Pancreas (tissue), 10 donors: Measurements from ENCODE around the gene ITGB5. TPM values are rescaled to one million over a fixed set of nuclear protein-coding genes. Genes with fewer than 3 reads are reported as not detected.

Source experiments
- ATAC-seq, 4 donors: fragments of 200-7000 bp; cut with Tn5 transposase; one replicate each; pipeline versions ENCODE4 v1.8.0 to v1.9.1; 2020; ENCODE audit warnings: mild to moderate bottlenecking in 4 of 4, moderate library complexity in 4 of 4
- DNase-seq, 6 donors: peaks; one replicate each; pipeline ENCODE4 v3.0.0-alpha.2; 2020
- FAIRE-seq: peaks from 2 replicates; lab custom pipeline; 2012; peaks lifted over from hg19 to GRCh38; lab: Jason Lieb, UNC
- H3K27ac ChIP-seq, 4 donors: fragments of 200-600 bp; sonication (generic); 1 replicate in 3 of 4; 2 replicates in 1 of 4; pipeline versions ENCODE4 v1.5.0 to v1.8.0; 2020
- H3K27me3 ChIP-seq, 4 donors: fragments of 200-600 bp; one replicate each; pipeline ENCODE4 v1.8.0; 2021
- H3K36me3 ChIP-seq, 3 donors: fragments of 200-600 bp; sonication (generic) in 1 of 3; one replicate each; pipeline versions ENCODE4 v1.5.0 to v1.8.0; 2020 to 2021
- H3K4me1 ChIP-seq, 3 donors: fragments of 200-600 bp; one replicate each; pipeline ENCODE4 v1.8.0; 2021
- H3K4me3 ChIP-seq, 4 donors: fragments of 200-600 bp; sonication (generic) in 2 of 4; one replicate each; pipeline versions ENCODE4 v1.5.0 to v1.8.0; 2020 to 2021
- H3K9me3 ChIP-seq, 4 donors: fragments of 200-600 bp; one replicate each; pipeline ENCODE4 v1.8.0; 2021
- WGBS, 2 donors: extraction: QIAGEN DNeasy Blood & Tissue Kit; methylation state at CpG; one replicate each; pipeline ENCODE4 v1.1.7; 2013; 5-methylcytosine and 5-hydroxymethylcytosine counted together
- intact Hi-C, 3 donors: fragments of 100-400 bp; cut with DNase I; formaldehyde crosslinking; loops; one replicate each; pipeline versions ENCODE4 v1.11.1 to v1.14.2; 2022
- polyA plus RNA-seq, 2 donors: library from polyadenylated mRNA; stranded (reverse); fragments of 200-250 nt; gene quantifications; one replicate each; pipeline ENCODE4 v1.2.3, GENCODE V29; 2013
- total RNA-seq, 6 donors: library from RNA; stranded (reverse); fragmentation: NEBNext Ultra II Directional in 4 of 6; extraction: Animal tissue kit (Norgen Biotek cat#: 25700) in 4 of 6; gene quantifications; one replicate each; pipeline versions ENCODE4 v1.2.1 to v1.2.4, GENCODE V29; 2021 to 2023
- TF ChIP-seq, protein P1 (sequence below), 4 donors: fragments of 200-600 bp; sonication (generic) in 3 of 4; IDR thresholded peaks; one replicate each; pipeline versions ENCODE4 v1.5.0 to v1.8.0; 2021; ENCODE audit warnings: antibody characterized with exemption in 4 of 4
- donor health status: healthy with polysubstance abuse.
- donor health status: DM: no; HTN: no; CAD: no; lungs with moderate emphysema.
- donor health status: DM: no; HTN: no; CAD: no.
- donor health status: control.
- donor health status: control.
- donor health status: Bipolar disorder and iron deficiency.
- donor health status: DM: yes; HTN: yes; CAD: no.
- donor health status: DM: no; HTN: no; CAD: no.
- donor health status: DM: no; HTN: no; CAD: no.
- donor health status: DM: yes; HTN: yes; CAD: no.

Gene ITGB5
- total and polyA plus RNA-seq, 8 donors, result 9.5 to 69.9 (median 24.5) TPM

DNA sequence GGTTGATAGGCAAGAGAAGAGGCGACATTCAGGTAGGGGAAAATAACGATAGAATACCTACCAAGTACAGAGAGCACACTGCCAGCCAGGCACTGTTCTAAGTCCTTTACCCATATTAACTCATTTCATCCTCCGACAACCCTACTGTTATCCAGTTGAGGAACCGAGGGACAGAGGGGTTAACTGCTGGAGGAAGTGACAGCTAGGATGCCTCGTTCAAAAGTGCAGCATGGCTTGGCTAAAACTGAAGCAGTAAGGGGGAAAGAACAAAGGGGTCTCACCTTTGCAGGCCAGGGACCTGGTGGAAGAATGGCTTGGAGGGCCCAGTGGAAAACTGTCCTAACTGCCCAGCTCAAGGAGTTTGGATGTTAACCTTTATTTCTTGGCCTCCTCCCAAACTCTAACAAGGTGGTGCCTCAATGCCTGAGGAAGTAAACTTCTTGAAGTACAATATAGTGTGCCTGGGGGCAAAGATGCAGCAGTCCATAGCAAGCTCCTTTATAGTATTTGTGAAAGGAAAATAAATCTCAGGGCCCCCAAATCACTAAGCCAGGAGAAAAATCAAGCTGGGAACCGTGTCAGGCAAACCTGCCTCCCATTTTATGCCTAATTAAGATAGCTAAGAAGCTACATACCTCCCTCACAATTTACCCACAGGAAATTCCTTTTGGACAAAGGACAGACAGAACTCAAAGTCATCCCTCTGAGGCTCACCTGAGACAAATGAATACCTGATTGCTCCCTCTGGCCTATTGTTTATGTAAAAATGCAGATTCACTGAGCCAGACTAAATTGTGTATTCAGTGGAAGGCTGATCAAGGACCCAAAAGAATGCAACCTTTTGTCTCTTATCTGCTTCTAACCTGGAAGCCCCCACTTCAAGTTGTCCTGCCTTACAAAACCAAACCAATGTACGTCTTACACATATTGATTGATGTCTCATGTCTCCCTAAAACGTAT, 1.6 kb upstream of the ITGB5 start:
- Histone ChIP-seq H3K9me3 (no peaks in the 10 kb centered on the region), H3K4me1 (no peaks in the 10 kb centered on the region), H3K27ac (no peak overlapping the region), H3K4me3 (no peak overlapping the region), H3K27me3 (no peaks in the 10 kb centered on the region), H3K36me3 (no peaks in the 10 kb centered on the region)
- FAIRE-seq (no peak), DNase-seq (no peak), ATAC-seq (no peak)
- intact Hi-C loops, result no loop called here
- 78 to 80% methylated on average over 8 of the region's 8 CpGs for WGBS, 2 donors
- TF ChIP-seq, protein P1, sequence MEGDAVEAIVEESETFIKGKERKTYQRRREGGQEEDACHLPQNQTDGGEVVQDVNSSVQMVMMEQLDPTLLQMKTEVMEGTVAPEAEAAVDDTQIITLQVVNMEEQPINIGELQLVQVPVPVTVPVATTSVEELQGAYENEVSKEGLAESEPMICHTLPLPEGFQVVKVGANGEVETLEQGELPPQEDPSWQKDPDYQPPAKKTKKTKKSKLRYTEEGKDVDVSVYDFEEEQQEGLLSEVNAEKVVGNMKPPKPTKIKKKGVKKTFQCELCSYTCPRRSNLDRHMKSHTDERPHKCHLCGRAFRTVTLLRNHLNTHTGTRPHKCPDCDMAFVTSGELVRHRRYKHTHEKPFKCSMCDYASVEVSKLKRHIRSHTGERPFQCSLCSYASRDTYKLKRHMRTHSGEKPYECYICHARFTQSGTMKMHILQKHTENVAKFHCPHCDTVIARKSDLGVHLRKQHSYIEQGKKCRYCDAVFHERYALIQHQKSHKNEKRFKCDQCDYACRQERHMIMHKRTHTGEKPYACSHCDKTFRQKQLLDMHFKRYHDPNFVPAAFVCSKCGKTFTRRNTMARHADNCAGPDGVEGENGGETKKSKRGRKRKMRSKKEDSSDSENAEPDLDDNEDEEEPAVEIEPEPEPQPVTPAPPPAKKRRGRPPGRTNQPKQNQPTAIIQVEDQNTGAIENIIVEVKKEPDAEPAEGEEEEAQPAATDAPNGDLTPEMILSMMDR (IDR thresholded peaks at IDR 0.05), result no peak

DNA sequence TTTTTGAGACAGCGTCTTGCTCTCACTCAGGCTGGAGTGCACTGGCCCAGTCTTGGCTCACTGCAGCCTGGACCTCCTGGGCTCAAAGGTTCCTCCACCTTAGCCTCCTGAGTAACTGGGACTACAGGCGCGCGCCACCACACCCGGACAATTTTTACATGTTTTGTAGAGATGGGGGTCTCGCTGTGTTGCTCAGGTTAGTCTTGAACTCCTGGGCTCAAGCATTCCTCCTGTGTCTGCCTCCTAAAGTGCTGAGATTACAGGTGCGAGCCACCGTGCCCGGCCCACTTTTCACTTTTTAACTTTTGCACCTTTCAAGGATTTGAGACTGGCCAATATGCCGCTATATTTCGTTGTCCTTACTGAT, 750 bp upstream of the ITGB5 start:
- H3K9me3 ChIP-seq, result no peaks in the 10 kb centered on the region
- ATAC-seq (no peak), DNase-seq (no peak), FAIRE-seq (no peak)
- H3K36me3 ChIP-seq, result no peaks in the 10 kb centered on the region
- intact Hi-C loops, result no loop called here
- H3K4me3 ChIP-seq, result peak overlapping the region in 2 of 4 donors; percentile 77
- H3K27ac ChIP-seq, result peak overlapping the region in 1 of 4 donors; percentile 91
- 84 to 87% methylated on average over 11 of the region's 11 CpGs for WGBS, 2 donors
- TF ChIP-seq, protein P1 (IDR thresholded peaks at IDR 0.05), result no peak
- no peaks in the 10 kb centered on the region for H3K27me3 ChIP-seq
- no peaks in the 10 kb centered on the region for H3K4me1 ChIP-seq

DNA sequence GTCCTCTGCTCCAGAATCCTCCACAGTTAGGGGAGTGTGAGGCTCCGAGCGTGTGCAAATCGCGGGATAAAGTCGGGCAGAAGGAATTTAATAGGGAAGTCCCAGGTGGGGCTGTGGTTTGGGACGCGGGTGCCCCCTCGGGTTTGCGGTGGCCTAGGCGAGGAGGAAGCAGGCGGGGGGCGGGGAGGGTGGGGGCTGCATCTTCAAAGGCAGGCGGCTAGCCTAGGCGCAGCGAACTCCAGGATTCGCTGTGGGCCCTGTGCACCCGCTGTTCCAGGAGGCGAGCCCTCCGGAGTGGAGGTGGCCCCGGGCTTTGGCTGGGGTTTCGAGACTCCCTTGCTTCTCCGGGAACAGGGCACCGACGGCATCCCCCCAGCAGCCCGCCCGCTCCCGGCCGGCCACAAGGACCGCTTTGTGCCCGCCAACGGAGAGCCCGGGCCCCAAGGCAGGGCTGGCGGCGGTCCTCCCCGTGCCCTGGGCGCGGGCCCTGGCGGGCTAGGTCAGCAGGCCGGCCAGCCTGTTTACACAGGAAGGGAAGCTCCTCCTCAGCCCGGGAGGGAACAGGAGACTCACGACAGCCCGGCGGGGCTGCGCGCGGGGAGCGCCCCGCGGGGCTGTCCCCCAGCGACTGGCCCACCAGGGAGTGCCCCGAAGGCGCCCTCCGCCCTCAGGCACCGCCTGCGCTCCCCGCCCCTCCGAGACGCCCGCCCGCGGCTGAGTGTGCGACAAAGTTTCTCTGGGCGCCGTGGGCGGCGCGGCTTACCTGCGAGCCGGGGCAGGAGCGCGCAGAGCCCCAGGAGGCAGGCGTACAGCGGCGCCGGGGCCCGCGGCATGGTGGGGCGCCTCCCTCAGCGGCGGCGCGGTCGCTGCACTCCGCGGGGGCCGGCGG, 753 bp downstream of the ITGB5 start:
- Histone ChIP-seq H3K9me3 (no peaks in the 10 kb centered on the region), H3K27ac (peak overlapping the region; percentile 83 to 91 (median 86)), H3K27me3 (no peaks in the 10 kb centered on the region), H3K4me3 (peak overlapping the region; percentile 74 to 77 (median 76)), H3K36me3 (no peaks in the 10 kb centered on the region), H3K4me1 (no peaks in the 10 kb centered on the region)
- WGBS, 2 donors, result 1 to 2% methylated on average over 45 to 87 of the region's 87 CpGs
- DNase-seq (peak; percentile 56 to 86 (median 70)), FAIRE-seq (no peak), ATAC-seq (peak; percentile 71 to 83 (median 78))
- intact Hi-C loops, result no loop called here
- TF ChIP-seq, protein P1 (IDR thresholded peaks at IDR 0.05), result no peak

DNA sequence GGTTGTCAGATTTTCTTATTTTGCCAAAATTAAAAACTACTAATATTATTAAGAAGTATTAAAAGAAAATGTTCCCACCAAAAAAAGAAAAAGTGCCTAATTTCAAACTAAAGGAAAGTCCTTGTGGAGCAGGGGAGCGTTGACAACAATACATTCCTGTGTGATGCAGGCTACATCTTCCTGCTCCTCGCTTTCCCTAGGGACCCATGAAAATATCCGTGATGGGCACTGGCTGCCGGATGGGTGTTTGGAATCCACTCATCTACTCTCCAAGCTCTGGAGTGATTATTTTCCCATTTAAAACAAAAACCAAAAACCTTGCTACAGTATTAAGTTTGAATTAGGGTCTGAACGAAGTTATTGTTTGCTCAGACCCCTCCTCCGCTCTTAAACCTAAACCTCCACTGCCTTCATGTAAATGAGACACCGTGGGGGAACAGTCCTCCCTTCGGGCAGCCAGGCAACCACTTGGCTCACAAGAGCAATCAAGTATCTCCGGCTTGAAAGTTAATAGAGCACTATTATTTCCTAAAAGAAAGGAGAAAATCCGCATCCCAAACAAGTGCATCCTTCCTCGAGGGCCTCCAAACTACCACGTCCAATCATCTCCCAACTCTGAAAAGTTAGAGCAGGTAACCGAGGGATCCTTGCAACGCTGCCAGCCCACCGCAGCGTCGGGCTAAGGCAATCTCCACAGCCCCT, 1.5 kb downstream of the ITGB5 start:
- no peak for FAIRE-seq
- no peaks in the 10 kb centered on the region for H3K9me3 ChIP-seq
- H3K36me3 ChIP-seq, result no peaks in the 10 kb centered on the region
- 37 to 39% methylated on average over 17 of the region's 17 CpGs for WGBS, 2 donors
- intact Hi-C loops, result no loop called here
- DNase-seq, result no peak
- peak overlapping the region; percentile 83 to 91 (median 86) for H3K27ac ChIP-seq
- ATAC-seq, result no peak
- TF ChIP-seq, protein P1 (IDR thresholded peaks at IDR 0.05), result no peak
- H3K4me3 ChIP-seq, result peak overlapping the region; percentile 74 to 77 (median 76)
- H3K27me3 ChIP-seq, result no peaks in the 10 kb centered on the region
- no peaks in the 10 kb centered on the region for H3K4me1 ChIP-seq
